CD1c-positive myeloid dendritic cell (primary cell): ENCODE measurements around the gene GALNT18.

Experiments
- DNase-seq: peaks from one replicate; pipeline ENCODE4 v3.0.0-alpha.2; 2016; ENCODE audit errors: extremely low spot score

The GALNT18 gene

GRCh38 chr11:11409901-11410300, 211.9 kb downstream of the GALNT18 start:
- DNase-seq, result no peak

GRCh38 chr11:11409224-11409623, 212.6 kb downstream of the GALNT18 start:
- DNase-seq, result no peak

- no peak for DNase-seq
These were observed 213.2 kb downstream of the GALNT18 start for GRCh38 chr11:11408436-11409221.

GRCh38 chr11:11407763-11408084, 214.1 kb downstream of the GALNT18 start:
- no peak for DNase-seq

- DNase-seq, result peak; percentile 83
These were observed 214.6 kb downstream of the GALNT18 start for GRCh38 chr11:11407065-11407762.

- DNase-seq, result no peak
These were observed 215.2 kb downstream of the GALNT18 start for GRCh38 chr11:11406652-11407051.

GRCh38 chr11:11403763-11404725, 217.8 kb downstream of the GALNT18 start:
- no peak for DNase-seq

GRCh38 chr11:11401960-11402535, 219.8 kb downstream of the GALNT18 start:
- DNase-seq, result no peak

GRCh38 chr11:11400635-11401232, 221.1 kb downstream of the GALNT18 start:
- DNase-seq, result no peak

GRCh38 chr11:11400121-11400520, 221.7 kb downstream of the GALNT18 start:
- no peak for DNase-seq

- no peak for DNase-seq
These were observed 224.0 kb downstream of the GALNT18 start for GRCh38 chr11:11397781-11398180.

GRCh38 chr11:11397036-11397415, 224.8 kb downstream of the GALNT18 start:
- no peak for DNase-seq

GRCh38 chr11:11396301-11397035, 225.3 kb downstream of the GALNT18 start:
- DNase-seq, result peak; percentile 94

GRCh38 chr11:11395126-11395525, 226.7 kb downstream of the GALNT18 start:
- DNase-seq, result no peak

GRCh38 chr11:11394241-11394640, 227.6 kb downstream of the GALNT18 start:
- DNase-seq, result no peak

GRCh38 chr11:11391796-11392463, 229.9 kb downstream of the GALNT18 start:
- no peak for DNase-seq

- no peak for DNase-seq
These were observed 230.6 kb downstream of the GALNT18 start for GRCh38 chr11:11391169-11391568.

- no peak for DNase-seq
These were observed 231.6 kb downstream of the GALNT18 start for GRCh38 chr11:11390068-11390771.

GRCh38 chr11:11389238-11389637, 232.6 kb downstream of the GALNT18 start:
- DNase-seq, result no peak
